ENCODE measurements around the gene LEMD3. TPM values are rescaled to one million over a fixed set of nuclear protein-coding genes. Genes with fewer than 3 reads are reported as not detected.

The LEMD3 gene
- total RNA-seq, 1 donor from 2014 or later, result 20.9 TPM

DNA sequence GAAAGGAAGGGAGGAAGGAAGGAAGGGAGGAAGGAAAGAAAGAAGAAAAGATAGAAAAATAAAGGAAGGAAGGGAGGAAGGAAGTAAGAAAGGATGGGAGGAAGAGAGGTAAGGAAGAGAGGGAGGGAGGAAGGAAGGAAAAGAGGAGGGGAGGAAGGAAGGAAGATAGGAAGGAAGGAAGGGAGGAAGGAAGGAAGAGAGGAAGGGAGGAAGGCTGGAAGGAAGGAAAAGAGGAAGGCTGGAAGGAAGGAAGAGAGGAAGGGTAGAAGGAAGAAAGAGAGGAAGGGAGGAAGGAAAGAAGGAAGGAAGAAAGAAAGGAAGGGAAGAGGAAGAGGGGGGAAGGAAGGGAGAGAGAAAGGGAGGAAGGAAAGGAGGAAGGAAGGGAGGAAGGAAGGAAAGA, 35.5 kb upstream of the LEMD3 start:
- no peaks in the 10 kb centered on the region for H3K4me1 Mint-ChIP-seq (ENCODE audit: low read depth, unreplicated experiment)
- peaks cover 5% of the 10 kb centered on the region for H3K9me3 Mint-ChIP-seq (ENCODE audit: unreplicated experiment)
- no peak overlapping the region for H3K4me3 Mint-ChIP-seq (ENCODE audit: unreplicated experiment)
- no peak overlapping the region for H3K4me3 ChIP-seq (ENCODE audit: insufficient read depth, low read depth, low read length)
- no peaks in the 10 kb centered on the region for H3K36me3 Mint-ChIP-seq (ENCODE audit: low read depth, unreplicated experiment)
- H3K27me3 Mint-ChIP-seq (ENCODE audit: low read depth, unreplicated experiment), result peaks cover 3% of the 10 kb centered on the region
- no peaks in the 10 kb centered on the region for H3K79me2 ChIP-seq (ENCODE audit: insufficient read depth, low read length)
- no peak for TF ChIP-seq EZH2 (IDR thresholded peaks at IDR 0.05; ENCODE audit: insufficient read depth, low read length)
- no peak overlapping the region for H3K4me2 ChIP-seq (ENCODE audit: low read length)
- H3K27ac ChIP-seq (ENCODE audit: low read depth, low read length), result no peak overlapping the region
- FAIRE-seq (no peak), DNase-seq (ENCODE audit: low read depth) (no peak)
- no peaks in the 10 kb centered on the region for H3K36me3 ChIP-seq (ENCODE audit: insufficient read depth, low read length)
- no peak overlapping the region for H2AFZ ChIP-seq (ENCODE audit: low read depth, low read length)
- H3K27me3 ChIP-seq (ENCODE audit: insufficient read depth, low read length), result peaks cover 10% of the 10 kb centered on the region
- H3K4me1 ChIP-seq (ENCODE audit: insufficient read depth, low read length), result no peaks in the 10 kb centered on the region
- H4K20me1 ChIP-seq (ENCODE audit: insufficient read depth, low read length), result no peaks in the 10 kb centered on the region
- H3K9me3 ChIP-seq (ENCODE audit: insufficient read depth, low read depth, low read length), result no peaks in the 10 kb centered on the region
- no peak overlapping the region for H3K27ac Mint-ChIP-seq (ENCODE audit: unreplicated experiment)
- no peak overlapping the region for H3K9ac ChIP-seq (ENCODE audit: low read length)

DNA sequence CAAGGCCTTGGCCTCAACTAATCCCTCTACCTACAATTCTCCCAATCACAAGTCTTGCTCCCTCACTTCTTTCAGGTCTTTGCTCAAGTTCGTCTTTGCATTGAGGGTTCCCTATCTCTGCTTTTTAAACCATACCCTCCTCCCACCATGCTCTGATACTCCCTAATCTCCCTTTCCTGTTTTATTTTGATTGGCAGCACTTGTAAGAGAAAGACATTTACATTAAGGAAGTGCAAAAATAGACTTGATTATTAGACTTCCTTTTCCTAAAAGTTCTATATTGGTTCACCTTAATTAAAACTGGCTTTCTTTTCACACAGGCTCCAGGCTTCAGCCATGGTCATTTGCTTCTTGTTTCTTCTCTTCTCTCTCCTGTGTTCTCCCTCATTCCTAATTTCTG, 30.0 kb upstream of the LEMD3 start:
- no peaks in the 10 kb centered on the region for H3K36me3 ChIP-seq (ENCODE audit: insufficient read depth, low read length)
- FAIRE-seq (no peak), DNase-seq (ENCODE audit: low read depth) (no peak)
- H3K4me3 ChIP-seq (ENCODE audit: insufficient read depth, low read depth, low read length), result no peak overlapping the region
- no peak overlapping the region for H3K27ac Mint-ChIP-seq (ENCODE audit: unreplicated experiment)
- H4K20me1 ChIP-seq (ENCODE audit: insufficient read depth, low read length), result no peaks in the 10 kb centered on the region
- no peak overlapping the region for H3K9ac ChIP-seq (ENCODE audit: low read length)
- H3K36me3 Mint-ChIP-seq (ENCODE audit: low read depth, unreplicated experiment), result no peaks in the 10 kb centered on the region
- H3K27ac ChIP-seq (ENCODE audit: low read depth, low read length), result no peak overlapping the region
- no peaks in the 10 kb centered on the region for H3K79me2 ChIP-seq (ENCODE audit: insufficient read depth, low read length)
- H3K9me3 Mint-ChIP-seq (ENCODE audit: unreplicated experiment), result peaks cover 5% of the 10 kb centered on the region
- H3K4me1 ChIP-seq (ENCODE audit: insufficient read depth, low read length), result no peaks in the 10 kb centered on the region
- no peaks in the 10 kb centered on the region for H3K9me3 ChIP-seq (ENCODE audit: insufficient read depth, low read depth, low read length)
- no peak overlapping the region for H3K4me3 Mint-ChIP-seq (ENCODE audit: unreplicated experiment)
- H3K27me3 ChIP-seq (ENCODE audit: insufficient read depth, low read length), result peaks cover 12% of the 10 kb centered on the region
- TF ChIP-seq, protein P1, sequence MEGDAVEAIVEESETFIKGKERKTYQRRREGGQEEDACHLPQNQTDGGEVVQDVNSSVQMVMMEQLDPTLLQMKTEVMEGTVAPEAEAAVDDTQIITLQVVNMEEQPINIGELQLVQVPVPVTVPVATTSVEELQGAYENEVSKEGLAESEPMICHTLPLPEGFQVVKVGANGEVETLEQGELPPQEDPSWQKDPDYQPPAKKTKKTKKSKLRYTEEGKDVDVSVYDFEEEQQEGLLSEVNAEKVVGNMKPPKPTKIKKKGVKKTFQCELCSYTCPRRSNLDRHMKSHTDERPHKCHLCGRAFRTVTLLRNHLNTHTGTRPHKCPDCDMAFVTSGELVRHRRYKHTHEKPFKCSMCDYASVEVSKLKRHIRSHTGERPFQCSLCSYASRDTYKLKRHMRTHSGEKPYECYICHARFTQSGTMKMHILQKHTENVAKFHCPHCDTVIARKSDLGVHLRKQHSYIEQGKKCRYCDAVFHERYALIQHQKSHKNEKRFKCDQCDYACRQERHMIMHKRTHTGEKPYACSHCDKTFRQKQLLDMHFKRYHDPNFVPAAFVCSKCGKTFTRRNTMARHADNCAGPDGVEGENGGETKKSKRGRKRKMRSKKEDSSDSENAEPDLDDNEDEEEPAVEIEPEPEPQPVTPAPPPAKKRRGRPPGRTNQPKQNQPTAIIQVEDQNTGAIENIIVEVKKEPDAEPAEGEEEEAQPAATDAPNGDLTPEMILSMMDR (IDR thresholded peaks at IDR 0.05; ENCODE audit: insufficient read depth, low read depth, low read length), result no peak
- TF ChIP-seq EZH2 (IDR thresholded peaks at IDR 0.05; ENCODE audit: insufficient read depth, low read length), result no peak
- H2AFZ ChIP-seq (ENCODE audit: low read depth, low read length), result no peak overlapping the region
- no peaks in the 10 kb centered on the region for H3K4me1 Mint-ChIP-seq (ENCODE audit: low read depth, unreplicated experiment)
- H3K4me2 ChIP-seq (ENCODE audit: low read length), result no peak overlapping the region
- peaks cover 3% of the 10 kb centered on the region for H3K27me3 Mint-ChIP-seq (ENCODE audit: low read depth, unreplicated experiment)

DNA sequence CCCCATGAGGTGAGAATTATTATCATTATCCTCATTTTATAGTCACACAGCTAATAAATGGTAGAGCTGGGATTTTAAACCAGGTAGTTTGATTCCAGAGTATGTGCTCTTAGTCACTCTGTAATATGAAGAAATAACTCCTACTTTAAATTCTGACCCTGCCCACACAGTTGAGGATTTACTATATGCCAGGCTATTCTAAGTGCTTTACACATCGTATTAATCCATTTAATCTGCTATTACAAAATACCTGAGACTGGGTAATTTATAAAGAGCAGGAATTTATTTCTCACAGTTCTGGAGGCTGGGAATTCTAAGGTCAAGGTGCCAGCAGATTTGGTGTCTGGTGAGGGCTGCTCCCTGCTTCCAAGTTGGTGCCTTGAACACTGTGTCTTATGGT, 28.6 kb upstream of the LEMD3 start:
- H3K4me3 Mint-ChIP-seq (ENCODE audit: unreplicated experiment), result no peak overlapping the region
- no peaks in the 10 kb centered on the region for H3K36me3 Mint-ChIP-seq (ENCODE audit: low read depth, unreplicated experiment)
- TF ChIP-seq, protein P1 (IDR thresholded peaks at IDR 0.05; ENCODE audit: insufficient read depth, low read depth, low read length), result no peak
- no peak for TF ChIP-seq EZH2 (IDR thresholded peaks at IDR 0.05; ENCODE audit: insufficient read depth, low read length)
- Histone ChIP-seq H3K27me3 (ENCODE audit: insufficient read depth, low read length) (peaks cover 12% of the 10 kb centered on the region), H3K36me3 (ENCODE audit: insufficient read depth, low read length) (no peaks in the 10 kb centered on the region), H3K9me3 (ENCODE audit: insufficient read depth, low read depth, low read length) (no peaks in the 10 kb centered on the region), H3K4me3 (ENCODE audit: insufficient read depth, low read depth, low read length) (no peak overlapping the region), H3K9ac (ENCODE audit: low read length) (no peak overlapping the region), H3K27ac (ENCODE audit: low read depth, low read length) (no peak overlapping the region), H3K4me2 (ENCODE audit: low read length) (no peak overlapping the region), H3K4me1 (ENCODE audit: insufficient read depth, low read length) (no peaks in the 10 kb centered on the region), H4K20me1 (ENCODE audit: insufficient read depth, low read length) (no peaks in the 10 kb centered on the region), H3K79me2 (ENCODE audit: insufficient read depth, low read length) (no peaks in the 10 kb centered on the region), H2AFZ (ENCODE audit: low read depth, low read length) (no peak overlapping the region)
- no peak for DNase-seq (ENCODE audit: low read depth)
- H3K27me3 Mint-ChIP-seq (ENCODE audit: low read depth, unreplicated experiment), result peaks cover 3% of the 10 kb centered on the region
- H3K9me3 Mint-ChIP-seq (ENCODE audit: unreplicated experiment), result peaks cover 5% of the 10 kb centered on the region
- no peak overlapping the region for H3K27ac Mint-ChIP-seq (ENCODE audit: unreplicated experiment)
- H3K4me1 Mint-ChIP-seq (ENCODE audit: low read depth, unreplicated experiment), result no peaks in the 10 kb centered on the region
- no peak for FAIRE-seq
